ENCODE measurements around the gene NR1I3.

DNA sequence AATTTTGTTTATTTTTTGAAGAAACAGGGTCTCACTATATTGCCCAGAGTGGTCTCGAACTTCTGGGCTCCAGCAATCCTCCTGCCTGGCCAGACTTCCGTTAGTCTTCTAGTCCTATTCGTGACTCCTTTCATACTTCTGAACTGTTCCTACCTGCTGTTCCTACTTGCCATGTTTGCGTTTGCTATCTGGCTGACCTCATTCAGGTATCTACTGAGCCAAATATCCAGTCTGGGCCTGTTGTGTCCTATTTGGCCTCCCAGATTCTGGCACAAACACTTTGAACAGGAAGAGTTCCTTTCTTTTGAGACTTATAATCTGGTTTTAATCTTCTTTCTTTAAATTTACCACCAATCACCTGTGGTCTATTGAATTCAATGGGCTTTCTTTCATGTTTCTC lies 6.9 kb upstream of the NR1I3 start:
- TF ChIP-seq, protein P1, sequence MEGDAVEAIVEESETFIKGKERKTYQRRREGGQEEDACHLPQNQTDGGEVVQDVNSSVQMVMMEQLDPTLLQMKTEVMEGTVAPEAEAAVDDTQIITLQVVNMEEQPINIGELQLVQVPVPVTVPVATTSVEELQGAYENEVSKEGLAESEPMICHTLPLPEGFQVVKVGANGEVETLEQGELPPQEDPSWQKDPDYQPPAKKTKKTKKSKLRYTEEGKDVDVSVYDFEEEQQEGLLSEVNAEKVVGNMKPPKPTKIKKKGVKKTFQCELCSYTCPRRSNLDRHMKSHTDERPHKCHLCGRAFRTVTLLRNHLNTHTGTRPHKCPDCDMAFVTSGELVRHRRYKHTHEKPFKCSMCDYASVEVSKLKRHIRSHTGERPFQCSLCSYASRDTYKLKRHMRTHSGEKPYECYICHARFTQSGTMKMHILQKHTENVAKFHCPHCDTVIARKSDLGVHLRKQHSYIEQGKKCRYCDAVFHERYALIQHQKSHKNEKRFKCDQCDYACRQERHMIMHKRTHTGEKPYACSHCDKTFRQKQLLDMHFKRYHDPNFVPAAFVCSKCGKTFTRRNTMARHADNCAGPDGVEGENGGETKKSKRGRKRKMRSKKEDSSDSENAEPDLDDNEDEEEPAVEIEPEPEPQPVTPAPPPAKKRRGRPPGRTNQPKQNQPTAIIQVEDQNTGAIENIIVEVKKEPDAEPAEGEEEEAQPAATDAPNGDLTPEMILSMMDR (IDR thresholded peaks at IDR 0.05): no peak
- TF ChIP-seq POLR2A (IDR thresholded peaks at IDR 0.05) (no peak), EP300 (IDR thresholded peaks at IDR 0.05) (no peak)

Data from ovary (tissue), 3 donors.